COLO668 (cell line): ENCODE measurements around the gene CPA3.

Experiments
- DNase-seq: peaks from one replicate; lab custom pipeline; 2025; ENCODE audit not compliant: unreplicated experiment; lab: John Stamatoyannopoulos, UW

The CPA3 gene

DNA sequence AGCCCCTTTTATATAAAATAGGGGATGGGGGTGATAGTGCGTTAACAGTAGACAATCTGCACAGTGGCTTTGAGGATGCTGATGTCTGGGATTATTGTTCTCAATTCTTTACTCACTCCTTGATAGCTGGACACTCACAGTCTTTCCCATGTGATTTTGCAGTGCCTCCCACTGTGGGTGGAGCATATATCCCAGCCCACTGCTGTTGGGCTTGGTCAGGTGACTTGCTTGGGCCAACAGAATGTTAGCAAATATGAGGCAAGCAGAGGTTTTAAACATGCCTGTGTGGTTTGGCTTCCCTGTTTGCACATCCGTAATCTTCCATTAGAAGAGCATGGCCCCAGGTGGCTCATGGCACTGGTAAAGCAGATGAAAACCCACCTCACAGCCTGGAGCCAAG, 46.5 kb downstream of the CPA3 start:
- no peak for DNase-seq

DNA sequence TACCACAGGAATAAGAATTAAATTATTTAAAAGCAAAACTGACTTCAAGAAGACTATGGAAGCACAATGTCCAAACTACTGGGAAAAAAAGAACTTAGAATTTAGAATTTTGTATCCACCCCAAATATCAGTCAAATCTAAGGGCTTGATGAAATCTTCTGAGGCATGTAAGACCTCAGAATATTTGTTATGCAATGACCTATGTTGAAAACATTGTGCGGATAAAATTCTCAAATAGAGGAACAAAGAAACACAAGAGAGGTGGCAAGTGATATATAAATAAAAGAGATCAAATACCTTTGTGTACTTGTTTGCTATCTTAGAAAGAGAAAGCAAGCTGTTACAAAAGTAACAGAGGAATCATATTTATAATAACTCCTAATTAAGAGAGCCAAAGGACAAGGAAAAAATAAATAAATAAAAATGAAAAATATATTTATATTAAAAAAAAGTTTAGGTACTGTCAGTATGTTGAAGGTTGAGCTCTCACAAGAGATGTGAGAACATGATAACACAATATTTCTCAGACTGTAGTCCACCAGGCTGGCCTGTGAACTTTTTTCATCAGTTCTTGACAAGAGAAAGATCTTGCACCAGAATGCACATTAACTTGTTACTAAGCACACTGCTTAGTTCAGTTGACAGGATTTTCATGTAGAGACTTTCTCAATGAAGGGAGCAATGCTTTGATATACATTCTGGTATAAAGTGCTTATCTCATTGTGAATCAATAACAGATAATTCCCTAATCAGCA, 50.0 kb downstream of the CPA3 start:
- no peak for DNase-seq

DNA sequence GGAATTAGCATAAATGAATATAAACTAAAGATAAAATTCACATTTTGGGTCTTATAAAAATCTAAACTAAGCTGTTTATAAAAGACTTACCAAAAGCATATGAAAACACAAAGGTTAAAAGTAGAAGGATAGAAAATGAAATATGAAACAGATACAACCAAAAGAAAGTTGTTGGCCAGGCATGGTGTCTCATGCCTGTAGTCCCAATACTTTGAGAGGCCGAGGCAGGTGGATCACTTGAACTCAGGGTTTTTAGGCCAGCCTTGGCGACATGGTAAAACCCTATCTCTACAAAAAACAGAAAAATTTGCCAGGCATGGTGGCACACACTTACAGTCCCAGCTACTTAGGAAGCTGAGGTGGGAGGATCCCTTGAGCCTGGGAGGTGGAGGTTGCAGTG, 51.0 kb downstream of the CPA3 start:
- DNase-seq: no peak

DNA sequence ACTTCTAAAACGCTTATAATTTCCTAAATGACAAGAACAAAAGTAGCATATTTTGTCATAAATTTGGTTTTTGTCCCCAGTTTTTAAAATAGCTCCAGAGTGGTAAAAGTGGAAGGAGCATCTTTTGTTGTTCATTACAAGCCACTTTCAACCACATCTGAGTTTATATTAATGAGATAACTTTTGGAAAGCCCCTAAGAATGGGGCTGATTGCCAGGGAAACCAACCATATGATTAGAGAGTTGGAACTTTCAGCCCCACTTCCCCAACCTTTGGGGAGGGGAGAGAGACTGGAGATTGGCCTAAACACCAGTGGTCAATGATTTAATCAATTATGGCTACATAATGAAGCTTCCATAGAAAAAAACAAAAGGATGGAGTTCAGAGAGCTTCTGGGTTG, 57.4 kb downstream of the CPA3 start:
- no peak for DNase-seq

DNA sequence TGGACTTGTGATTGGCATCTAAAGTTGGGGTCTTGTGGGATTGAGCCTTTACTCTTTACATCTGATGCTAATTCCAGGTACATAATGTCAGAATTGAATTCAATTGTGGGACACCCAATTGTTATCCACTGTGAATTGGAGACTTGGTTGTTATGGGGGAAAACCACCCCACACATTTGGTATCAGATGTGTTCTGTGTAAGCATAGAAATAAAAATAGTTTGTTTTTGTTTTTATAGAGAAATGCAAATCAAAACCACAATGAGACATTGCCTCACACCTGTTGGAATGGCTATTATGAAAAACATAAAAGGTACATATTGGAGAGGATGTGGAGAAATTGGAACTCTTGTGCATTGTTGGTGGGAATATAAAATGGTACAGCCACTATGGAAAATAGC, 58.5 kb downstream of the CPA3 start:
- no peak for DNase-seq

DNA sequence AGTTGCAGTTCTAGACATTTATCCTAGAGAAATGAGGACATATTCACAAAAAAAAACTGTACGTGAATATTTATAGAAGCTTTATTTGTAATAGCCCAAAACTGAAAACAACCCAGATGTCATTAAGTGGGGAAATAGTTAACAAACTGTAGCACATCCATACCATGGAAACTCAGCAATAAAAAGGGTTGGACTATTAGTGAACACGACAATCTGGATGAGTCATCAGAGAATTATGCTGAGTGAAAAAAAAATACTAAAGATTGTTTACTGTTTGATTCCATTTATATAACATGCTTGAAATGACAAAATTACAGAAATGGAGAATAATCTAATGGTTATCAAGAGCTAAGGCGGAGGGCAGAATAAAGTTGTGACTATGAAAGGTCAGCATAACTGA, 59.5 kb downstream of the CPA3 start:
- DNase-seq: no peak

DNA sequence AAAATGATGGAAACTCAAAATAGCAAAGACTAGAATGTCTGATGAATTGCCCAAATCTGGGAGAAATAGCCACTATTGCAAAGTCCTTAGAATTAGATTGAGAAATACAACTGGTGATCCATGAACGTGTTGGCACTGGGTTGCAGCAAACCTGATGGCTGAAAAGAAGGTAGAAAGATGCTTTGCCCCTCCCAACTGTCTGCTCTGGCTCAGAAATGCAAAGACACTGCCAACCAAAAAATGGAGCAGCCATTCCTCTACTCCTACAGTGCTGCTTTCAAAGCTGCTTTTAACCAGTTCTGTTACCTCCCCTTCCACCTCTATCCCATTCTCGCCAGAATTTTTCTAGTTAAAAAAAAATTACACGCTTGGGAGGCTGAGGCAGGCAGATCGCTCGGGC, 60.7 kb downstream of the CPA3 start:
- DNase-seq: no peak

DNA sequence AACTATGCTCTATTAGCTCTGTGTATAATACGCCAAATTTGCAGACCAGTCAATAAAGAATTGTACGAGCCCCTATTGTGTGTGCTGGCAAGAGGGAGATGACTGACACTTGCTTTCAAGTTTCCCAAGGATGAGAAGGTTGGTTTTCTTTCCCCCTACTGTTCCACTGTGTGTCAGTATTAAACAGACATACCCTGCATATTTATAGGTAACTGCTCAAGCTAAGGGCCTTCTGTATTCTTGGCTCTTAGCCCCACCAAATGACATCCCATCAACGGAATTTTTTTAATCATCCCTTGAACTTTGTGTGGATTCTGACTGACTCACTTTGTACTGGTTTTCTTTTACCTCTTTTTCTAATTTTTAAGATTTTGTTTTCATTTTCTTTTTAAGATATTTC, 65.7 kb downstream of the CPA3 start:
- no peak for DNase-seq

DNA sequence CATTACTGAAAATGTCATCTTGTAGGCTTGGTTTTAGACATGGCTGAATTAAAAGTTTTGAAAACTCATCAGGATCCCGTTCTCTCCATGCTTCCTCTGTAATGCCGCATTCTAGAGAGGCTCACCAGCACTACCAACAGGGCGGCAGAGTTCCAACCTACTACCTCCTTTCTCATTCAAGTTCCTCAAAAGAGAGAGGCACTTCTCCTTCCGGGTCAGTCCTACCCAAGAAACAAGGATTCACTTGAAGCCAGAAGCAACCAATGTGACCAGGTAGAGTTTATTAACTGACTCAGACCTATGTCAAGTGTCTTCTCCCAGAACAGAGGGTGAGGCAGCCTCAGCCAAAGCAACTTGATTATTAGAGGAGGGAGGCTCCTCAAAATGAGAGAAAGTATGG, 66.5 kb downstream of the CPA3 start:
- no peak for DNase-seq

DNA sequence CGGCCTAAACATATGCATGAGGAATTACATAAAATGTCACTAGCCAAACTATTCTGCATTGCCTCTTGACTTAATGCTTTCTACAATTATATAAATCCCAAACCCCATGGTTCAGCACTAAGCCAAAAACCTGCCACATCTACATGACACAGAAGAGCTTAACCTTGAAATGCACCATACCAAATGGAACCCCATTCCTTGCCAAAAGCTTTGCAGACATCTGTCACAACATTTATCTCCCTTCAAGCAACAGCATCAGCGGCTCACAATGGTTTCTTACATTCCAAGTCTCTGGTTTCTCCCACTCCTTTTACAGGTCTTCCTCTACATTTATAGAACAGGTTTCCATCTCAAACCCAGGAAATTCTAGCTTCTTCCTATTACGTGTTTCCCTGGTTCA, 67.9 kb downstream of the CPA3 start:
- DNase-seq: no peak

DNA sequence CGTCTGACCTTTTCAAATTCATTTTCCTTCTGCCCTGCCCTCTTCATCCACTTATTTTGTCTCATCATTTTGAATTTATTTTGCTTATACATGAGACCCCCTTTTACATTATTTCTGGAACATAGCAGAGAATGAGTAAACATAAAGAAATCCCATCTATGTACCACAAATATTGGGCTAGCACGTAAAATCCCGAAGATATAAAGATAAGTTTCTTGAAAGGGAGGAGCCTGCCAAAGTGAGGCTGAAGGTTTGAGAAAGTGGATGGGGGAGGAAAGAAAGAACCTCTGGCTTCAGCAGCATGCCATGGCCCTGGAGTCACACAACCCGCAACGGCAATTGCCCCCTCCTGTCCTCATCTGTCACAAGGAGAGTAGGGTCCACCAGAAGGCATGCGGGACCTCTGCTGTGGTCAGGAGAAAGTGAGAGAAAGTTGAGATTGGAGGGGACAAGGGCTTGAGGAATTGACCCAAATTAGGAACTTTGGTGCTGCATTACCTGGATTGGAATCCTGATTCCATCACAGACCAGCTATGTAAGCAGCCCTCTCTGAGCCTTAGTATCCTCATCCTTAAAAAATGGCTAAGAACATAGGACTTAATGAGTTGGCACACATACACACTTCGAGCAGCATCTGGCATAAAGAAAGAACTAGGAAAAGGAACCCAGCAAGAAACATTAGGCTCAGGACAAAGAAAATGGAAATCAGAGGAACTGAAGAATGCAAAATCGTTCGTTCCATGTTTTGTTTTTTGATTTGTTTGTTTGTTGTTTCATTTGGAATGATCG, 72.6 kb downstream of the CPA3 start:
- DNase-seq: no peak

DNA sequence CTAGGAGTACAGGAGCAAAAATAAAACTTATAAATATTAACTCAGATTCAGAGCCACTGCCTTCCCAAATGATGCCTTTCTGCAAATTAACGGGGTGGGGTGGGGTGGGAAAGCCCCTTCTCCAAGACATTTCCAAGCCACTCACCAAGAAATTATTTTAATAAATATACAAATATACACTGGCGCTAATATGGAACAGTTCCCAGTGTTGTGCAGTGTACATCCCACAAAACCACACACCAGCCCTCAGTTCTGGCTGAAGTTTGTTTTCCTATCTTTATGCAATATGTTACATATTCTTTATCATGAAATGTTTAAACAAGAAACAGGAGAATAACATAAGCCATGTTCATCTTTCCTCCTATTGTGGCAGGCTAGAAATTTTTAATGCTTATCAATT, 73.2 kb downstream of the CPA3 start:
- DNase-seq: no peak

DNA sequence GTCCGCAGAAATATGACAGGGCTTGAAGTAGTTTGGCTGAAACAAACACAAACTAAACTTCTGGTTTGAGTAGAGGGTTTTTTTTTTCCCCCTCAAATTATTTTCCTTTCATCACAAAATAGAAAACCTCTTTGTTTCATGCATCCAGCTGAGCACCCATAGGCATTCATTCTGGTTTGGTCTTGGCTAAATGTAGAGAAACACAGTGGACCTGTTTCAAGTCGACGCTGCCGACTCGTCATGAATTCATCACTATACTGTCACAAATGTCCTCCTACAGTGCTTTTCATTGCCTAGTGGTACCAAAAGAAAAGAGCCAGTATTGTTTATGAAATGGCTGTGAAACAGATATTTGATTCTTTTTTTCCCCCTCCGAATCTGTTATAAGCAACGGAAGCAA, 73.8 kb downstream of the CPA3 start:
- no peak for DNase-seq

DNA sequence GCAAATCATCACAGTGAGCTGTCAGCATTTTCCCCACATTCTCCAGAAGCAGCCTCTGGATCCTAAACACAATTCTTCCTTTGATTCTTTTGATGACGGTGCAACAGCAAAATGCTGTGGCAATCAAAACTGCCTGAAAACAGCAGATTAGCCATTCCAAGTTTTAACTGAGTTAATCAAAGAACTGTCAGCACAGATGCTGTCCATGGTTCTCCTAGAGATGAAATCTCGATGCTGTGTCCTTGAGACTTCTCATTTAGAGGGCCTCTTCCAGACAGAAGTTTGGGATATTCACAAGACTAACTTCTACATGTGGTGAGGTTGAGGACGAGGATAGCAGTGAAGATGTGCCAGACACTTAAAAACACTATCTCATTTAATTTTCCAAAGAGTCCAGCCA, 75.9 kb downstream of the CPA3 start:
- no peak for DNase-seq

DNA sequence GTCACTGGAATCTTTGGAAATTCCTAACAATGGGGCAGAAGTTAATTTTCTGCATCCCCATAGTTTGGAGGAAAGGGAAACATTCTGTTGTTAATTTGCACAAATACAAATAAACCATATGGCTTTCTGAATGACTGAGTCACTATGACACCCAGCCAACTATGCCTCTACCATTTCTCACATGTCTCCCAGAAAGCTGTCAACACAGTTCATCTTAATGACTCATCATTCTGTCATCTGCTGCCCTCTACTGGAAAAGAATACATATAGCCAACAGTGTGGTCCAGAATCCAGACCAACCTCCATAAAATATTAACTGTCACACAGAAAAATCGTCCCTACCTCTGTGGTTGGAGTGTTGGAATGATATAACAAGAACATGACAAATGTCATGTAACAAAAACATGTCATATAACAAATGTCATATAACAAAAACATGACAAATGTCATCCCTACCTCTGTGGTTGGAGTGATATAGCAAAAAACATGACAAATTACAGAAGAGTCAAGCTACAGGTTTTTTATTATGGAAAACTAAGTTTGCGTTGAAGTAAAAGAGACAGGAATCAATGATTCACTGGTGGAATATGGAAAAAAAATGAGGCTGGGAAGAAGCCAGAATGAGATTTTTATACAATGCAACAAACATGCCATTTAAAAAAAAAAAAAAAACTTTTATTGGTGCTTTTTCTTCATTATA, 78.6 kb downstream of the CPA3 start:
- peak; percentile 6 for DNase-seq

DNA sequence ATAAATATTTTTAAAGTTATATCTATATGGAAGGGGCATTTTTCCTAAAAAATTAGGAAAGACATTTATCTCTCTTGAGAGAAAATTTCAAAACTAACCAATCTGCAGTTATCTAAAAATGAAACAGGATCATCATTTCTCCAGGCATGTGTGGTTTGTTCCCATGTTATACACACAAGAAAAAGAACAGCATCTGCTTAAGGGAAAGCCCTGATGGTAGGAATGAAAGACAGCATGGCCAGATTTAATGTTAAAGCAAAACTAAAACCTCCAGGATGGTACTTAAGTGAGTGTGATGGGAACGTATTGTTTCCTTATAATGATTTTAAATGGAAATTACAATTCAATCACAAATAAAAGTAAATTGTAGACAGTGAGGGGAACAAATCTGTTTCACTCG, 80.0 kb downstream of the CPA3 start:
- no peak for DNase-seq
